Measurements from ENCODE around the gene EN2.
"Not testable (repeated sequence)": the region's sequence is repeated elsewhere in the genome, so short reads cannot be mapped to it uniquely, and the experiment has no call there.

Gene EN2

DNA sequence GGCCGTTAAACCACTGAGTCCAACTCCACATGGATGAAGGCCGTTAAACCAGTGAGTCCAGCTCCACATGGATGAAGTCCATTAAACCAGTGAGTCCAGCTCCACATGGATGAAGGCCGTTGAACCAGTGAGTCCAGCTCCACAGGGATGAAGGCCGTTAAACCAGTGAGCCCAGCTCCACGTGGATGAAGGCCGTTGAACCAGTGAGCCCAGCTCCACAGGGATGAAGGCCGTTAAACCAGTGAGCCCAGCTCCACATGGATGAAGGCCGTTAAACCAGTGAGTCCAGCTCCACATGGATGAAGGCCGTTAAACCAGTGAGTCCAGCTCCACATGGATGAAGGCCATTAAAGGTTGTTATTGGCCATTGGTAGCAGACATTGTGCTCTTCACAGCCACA is 12.3 kb upstream of the EN2 start:
- not testable (repeated sequence) for DNase-seq (ENCODE audit: low read depth); H3K4me3 ChIP-seq (ENCODE audit: low read length); H3K36me3 ChIP-seq (ENCODE audit: control insufficient read depth, insufficient read depth, low read length, severe bottlenecking); H3K9ac ChIP-seq (ENCODE audit: low read length); H3K9me3 ChIP-seq (ENCODE audit: control insufficient read depth, low read length); H3K4me1 ChIP-seq (ENCODE audit: control insufficient read depth, insufficient read depth, low read length)
- peaks cover 43% of the 10 kb centered on the region for H3K27me3 ChIP-seq (replicated peaks; ENCODE audit: control insufficient read depth, insufficient read depth, low read length)

DNA sequence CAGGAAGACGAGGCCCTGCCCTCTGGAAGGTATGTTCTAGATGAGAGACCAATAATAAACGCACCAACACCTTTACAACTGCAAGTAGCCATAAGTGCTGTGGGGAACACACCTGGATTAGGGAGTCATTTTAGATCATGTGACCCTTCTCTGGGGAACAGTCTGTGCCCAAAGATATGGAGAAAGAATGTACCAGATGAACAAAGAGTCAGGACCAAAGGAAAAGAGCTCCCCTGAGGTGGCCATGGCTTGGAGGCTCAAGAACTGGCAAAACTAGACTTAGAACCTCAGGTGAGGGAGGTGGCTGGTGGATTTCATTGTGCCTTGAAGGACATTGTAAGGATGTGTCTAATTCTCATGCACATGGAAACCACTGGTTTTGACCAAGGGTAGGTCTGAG is 10.3 kb upstream of the EN2 start:
- no peak overlapping the region for H3K4me3 ChIP-seq (ENCODE audit: low read length)
- H3K9me3 ChIP-seq (ENCODE audit: control insufficient read depth, low read length) = peaks cover 2% of the 10 kb centered on the region
- no peak overlapping the region for H3K9ac ChIP-seq (ENCODE audit: low read length)
- peaks cover 52% of the 10 kb centered on the region for H3K27me3 ChIP-seq (replicated peaks; ENCODE audit: control insufficient read depth, insufficient read depth, low read length)
- no peaks in the 10 kb centered on the region for H3K4me1 ChIP-seq (ENCODE audit: control insufficient read depth, insufficient read depth, low read length)
- DNase-seq (ENCODE audit: low read depth) = no peak
- H3K36me3 ChIP-seq (ENCODE audit: control insufficient read depth, insufficient read depth, low read length, severe bottlenecking) = no peaks in the 10 kb centered on the region

DNA sequence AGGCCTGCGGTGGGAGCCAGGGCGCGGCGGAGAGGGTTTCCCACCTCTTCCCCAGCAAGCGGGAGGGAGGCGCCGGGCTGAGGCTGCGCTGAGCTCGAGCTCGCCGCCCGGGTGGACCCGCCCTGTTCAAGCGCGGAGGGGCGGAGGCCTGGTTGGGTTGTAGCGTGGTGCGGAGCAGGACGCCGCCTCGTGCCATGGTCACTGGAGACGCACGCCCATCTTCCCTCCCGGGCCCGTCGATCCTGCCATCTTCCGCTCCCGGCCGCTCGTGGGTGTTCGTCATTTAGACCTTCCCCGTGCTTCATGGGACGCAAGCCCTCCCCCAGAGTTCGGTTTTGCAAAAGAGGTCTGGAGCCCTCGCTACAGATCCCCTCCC is 9.3 kb upstream of the EN2 start:
- no peak for DNase-seq (ENCODE audit: low read depth)
- Histone ChIP-seq H3K9ac (ENCODE audit: low read length) (no peak overlapping the region), H3K4me1 (ENCODE audit: control insufficient read depth, insufficient read depth, low read length) (no peaks in the 10 kb centered on the region), H3K27me3 (replicated peaks; ENCODE audit: control insufficient read depth, insufficient read depth, low read length) (peaks cover 50% of the 10 kb centered on the region), H3K36me3 (ENCODE audit: control insufficient read depth, insufficient read depth, low read length, severe bottlenecking) (no peaks in the 10 kb centered on the region), H3K9me3 (ENCODE audit: control insufficient read depth, low read length) (peaks cover 2% of the 10 kb centered on the region), H3K4me3 (ENCODE audit: low read length) (no peak overlapping the region)

DNA sequence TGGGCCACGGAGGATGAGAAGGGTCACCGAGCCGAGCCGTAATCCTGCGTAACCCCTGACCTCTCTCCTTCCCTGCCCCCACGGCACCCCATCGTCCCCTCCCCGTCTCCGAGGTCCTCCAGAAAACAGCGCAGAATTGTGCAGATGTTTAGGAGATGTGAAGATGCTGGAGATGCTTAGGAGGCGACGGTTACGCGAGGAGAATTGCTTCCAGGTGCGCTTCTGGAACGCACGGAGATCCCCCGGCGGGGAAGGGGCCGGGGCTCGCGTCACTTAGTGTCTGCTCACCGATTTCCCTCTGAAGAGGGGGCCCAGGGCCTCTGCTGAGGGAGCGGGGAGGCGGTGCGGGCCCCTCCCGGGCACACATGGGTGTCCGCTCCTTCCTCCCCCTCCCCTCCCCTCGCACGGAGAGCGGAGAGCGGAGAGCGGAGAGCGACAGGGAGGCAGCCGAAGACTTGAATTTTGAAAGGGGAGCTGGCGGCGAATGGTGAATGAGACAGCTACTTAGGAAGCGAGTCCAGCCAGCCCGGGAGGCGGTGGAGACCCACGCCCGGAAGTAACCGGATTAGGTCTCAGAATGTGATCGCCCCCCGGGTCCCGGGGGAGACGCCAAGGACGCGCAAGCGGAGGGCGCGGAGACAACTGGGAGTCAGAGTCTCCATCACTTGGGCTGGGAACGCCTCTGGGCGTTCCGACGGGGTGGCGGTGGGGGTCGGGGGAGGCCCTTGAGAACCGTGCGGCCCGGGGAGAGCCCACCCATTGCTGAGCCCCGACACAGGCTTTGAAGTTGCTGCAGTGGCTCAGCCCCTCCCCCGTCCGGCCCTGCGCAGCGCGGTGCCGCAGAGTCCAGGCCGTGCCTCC is 8.7 kb upstream of the EN2 start:
- Histone ChIP-seq H3K27me3 (replicated peaks; ENCODE audit: control insufficient read depth, insufficient read depth, low read length) (peaks cover 51% of the 10 kb centered on the region), H3K4me3 (ENCODE audit: low read length) (no peak overlapping the region), H3K4me1 (ENCODE audit: control insufficient read depth, insufficient read depth, low read length) (no peaks in the 10 kb centered on the region), H3K9ac (ENCODE audit: low read length) (no peak overlapping the region), H3K9me3 (ENCODE audit: control insufficient read depth, low read length) (peaks cover 2% of the 10 kb centered on the region), H3K36me3 (ENCODE audit: control insufficient read depth, insufficient read depth, low read length, severe bottlenecking) (no peaks in the 10 kb centered on the region)
- DNase-seq (ENCODE audit: low read depth) = no peak

DNA sequence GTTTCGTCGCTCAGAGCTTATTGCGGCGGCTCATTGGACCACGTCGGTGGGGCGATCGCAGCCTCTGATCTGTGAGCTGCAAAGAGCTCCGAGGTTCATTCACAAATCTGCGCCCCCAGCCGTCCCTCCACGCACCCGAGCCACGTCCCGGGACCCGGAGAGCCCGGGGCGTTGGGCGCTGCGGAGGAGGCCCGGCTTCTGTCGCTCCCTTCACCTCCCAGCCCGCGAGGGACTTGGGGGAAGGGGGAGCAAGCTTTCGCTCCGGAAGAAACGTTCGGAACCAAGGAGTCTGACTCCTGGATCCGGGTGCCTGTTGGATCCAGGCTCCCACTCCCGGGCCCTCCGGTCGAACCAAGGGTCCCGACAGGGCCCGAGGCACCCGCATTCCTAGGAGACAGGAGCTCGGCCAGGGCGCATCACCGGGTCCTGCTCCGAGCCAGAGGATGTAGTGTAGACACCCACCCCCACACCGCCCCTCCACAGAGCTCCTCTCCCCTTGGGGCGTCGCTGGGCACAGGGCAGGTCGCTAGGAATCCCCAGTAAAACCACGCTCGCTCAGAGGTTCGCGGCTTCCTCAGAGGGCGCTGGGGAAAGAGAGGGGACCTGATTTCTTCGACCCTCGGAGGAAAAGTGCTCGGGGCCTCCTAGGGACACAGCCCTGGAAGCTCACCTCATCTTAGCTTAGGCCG is 7.9 kb upstream of the EN2 start:
- Histone ChIP-seq H3K36me3 (ENCODE audit: control insufficient read depth, insufficient read depth, low read length, severe bottlenecking) (no peaks in the 10 kb centered on the region), H3K9ac (ENCODE audit: low read length) (no peak overlapping the region), H3K4me3 (ENCODE audit: low read length) (no peak overlapping the region), H3K27me3 (replicated peaks; ENCODE audit: control insufficient read depth, insufficient read depth, low read length) (peaks cover 59% of the 10 kb centered on the region), H3K9me3 (ENCODE audit: control insufficient read depth, low read length) (peaks cover 2% of the 10 kb centered on the region), H3K4me1 (ENCODE audit: control insufficient read depth, insufficient read depth, low read length) (no peaks in the 10 kb centered on the region)
- no peak for DNase-seq (ENCODE audit: low read depth)

DNA sequence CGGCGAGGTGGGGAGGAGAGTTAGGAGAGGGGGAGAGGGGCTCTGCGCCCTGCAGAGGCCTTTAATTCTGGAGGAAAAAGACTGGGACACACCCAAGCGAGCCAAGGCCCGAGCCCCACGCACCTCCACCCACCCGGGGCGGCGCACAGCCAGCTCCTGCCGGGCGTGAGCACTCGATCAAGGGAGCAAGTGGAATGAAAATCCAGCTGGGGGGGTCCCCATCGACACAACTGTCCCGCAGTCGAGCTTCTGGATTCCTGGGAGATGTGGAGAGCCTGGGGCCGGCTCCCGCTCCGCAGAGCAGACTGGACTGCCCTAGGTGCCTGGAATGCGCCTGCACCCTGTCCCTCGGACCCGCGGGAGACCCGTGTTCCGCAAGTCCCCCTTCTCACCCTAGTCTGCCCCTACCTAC is 7.4 kb upstream of the EN2 start:
- Histone ChIP-seq H3K36me3 (ENCODE audit: control insufficient read depth, insufficient read depth, low read length, severe bottlenecking) (no peaks in the 10 kb centered on the region), H3K9ac (ENCODE audit: low read length) (no peak overlapping the region), H3K27me3 (replicated peaks; ENCODE audit: control insufficient read depth, insufficient read depth, low read length) (peaks cover 64% of the 10 kb centered on the region), H3K9me3 (ENCODE audit: control insufficient read depth, low read length) (peaks cover 2% of the 10 kb centered on the region), H3K4me1 (ENCODE audit: control insufficient read depth, insufficient read depth, low read length) (no peaks in the 10 kb centered on the region), H3K4me3 (ENCODE audit: low read length) (no peak overlapping the region)
- DNase-seq (ENCODE audit: low read depth) = no peak

DNA sequence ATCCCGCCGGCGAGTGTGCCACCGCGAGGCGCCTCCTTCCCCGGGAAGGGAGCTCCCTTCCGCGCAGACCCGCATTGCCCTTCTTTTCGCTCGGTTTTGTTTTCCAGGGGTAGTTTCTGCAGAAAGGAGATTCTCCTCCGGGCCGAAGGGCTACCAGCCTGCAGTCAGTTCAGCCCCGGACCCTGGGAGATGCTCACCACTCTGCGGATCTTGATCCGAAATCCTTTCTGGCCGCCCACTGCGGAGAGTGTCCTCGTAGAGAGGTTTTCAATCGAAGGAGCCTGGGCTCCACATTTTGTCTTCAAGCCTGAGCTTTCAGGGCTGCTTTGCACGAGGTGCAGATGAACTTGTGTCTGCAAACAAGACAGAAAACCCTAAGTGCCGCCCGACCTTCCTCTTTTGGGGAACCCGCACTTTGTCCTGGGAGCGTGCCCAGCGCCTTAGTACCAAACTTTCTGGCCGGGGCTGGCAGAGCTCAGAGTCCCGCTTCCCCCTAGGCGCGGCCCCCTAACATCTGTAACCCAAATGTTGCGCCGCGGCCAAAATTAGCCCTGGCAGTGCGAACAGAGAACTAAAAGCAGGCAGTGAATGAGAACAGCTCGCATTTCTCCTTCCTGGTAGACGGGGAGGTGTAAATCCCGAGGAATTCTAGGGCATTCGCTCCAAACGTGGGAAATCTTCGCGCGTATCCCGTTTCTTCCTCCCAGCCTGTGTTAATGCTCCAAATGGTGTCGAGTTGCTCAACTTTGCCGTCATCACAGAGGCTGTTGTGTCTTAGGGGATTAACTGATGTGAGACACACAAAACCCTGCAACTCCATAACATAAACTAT is 6.7 kb upstream of the EN2 start:
- Histone ChIP-seq H3K4me3 (ENCODE audit: low read length) (no peak overlapping the region), H3K9ac (ENCODE audit: low read length) (no peak overlapping the region), H3K4me1 (ENCODE audit: control insufficient read depth, insufficient read depth, low read length) (no peaks in the 10 kb centered on the region), H3K36me3 (ENCODE audit: control insufficient read depth, insufficient read depth, low read length, severe bottlenecking) (no peaks in the 10 kb centered on the region), H3K27me3 (replicated peaks; ENCODE audit: control insufficient read depth, insufficient read depth, low read length) (peaks cover 71% of the 10 kb centered on the region), H3K9me3 (ENCODE audit: control insufficient read depth, low read length) (peaks cover 2% of the 10 kb centered on the region)
- DNase-seq (ENCODE audit: low read depth) = no peak

DNA sequence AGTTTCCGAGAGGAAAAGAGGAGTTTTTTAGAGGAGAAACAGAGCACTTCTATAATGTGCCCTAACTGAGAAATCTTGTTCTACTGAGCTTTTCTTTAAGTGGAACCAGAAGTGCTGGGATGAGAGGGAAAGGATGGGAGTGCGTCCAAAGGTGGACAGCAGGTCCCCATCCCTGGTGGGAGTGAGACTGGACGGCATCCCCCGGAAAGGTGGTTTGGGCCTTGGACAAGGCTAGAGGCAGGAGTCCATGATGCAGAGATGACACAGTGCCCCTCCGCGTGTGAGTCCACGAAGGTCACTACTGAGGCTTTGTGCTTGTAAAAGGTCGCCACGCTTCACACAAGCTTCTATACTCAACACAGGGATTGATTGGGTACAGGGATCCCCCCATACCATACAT is 6.1 kb upstream of the EN2 start:
- peaks cover 1% of the 10 kb centered on the region for H3K4me1 ChIP-seq (ENCODE audit: control insufficient read depth, insufficient read depth, low read length)
- peaks cover 2% of the 10 kb centered on the region for H3K9me3 ChIP-seq (ENCODE audit: control insufficient read depth, low read length)
- H3K9ac ChIP-seq (ENCODE audit: low read length) = no peak overlapping the region
- no peaks in the 10 kb centered on the region for H3K36me3 ChIP-seq (ENCODE audit: control insufficient read depth, insufficient read depth, low read length, severe bottlenecking)
- H3K27me3 ChIP-seq (replicated peaks; ENCODE audit: control insufficient read depth, insufficient read depth, low read length) = peaks cover 77% of the 10 kb centered on the region
- DNase-seq (ENCODE audit: low read depth) = no peak
- no peak overlapping the region for H3K4me3 ChIP-seq (ENCODE audit: low read length)

DNA sequence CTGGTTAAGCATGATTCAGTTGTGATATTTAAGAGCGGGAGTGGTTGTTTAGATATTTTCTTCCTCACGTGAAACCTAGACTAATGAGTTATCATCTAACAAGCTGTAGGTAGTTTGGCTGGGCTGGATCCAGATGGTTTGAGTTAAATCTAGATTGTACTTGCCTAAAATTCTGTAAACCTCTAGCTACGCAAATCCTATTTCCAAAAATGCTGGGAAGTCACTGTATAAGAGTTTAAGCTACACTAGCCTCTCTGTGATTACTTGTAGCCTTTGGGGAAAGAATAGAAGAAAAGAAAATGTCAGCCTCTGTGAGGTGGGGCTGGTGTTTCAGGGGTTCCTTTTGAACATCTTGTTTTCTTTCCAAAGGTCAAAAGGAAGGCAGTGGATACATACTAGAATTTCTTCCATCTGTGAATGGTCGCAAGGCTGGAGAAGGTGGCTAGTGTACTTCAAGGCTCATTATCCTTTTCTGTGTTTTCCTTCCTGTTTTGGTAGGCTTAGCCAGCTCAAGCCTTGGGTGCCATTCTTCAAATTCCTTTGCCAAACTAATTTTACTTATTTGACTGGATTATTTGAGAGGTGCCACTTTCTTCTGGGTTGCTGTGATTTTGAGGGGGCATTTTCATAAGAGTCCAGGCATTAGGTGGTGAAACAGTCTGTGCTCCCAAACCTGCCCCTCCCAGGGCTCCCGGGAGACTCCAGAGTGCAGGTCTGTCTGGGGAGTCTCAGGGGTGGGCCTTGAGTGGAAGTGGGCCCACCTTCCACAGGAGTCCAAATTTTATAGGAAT is 5.2 kb upstream of the EN2 start:
- Histone ChIP-seq H3K4me1 (ENCODE audit: control insufficient read depth, insufficient read depth, low read length) (peaks cover 4% of the 10 kb centered on the region), H3K27me3 (replicated peaks; ENCODE audit: control insufficient read depth, insufficient read depth, low read length) (peaks cover 72% of the 10 kb centered on the region), H3K9ac (ENCODE audit: low read length) (no peak overlapping the region), H3K9me3 (ENCODE audit: control insufficient read depth, low read length) (peaks cover 2% of the 10 kb centered on the region), H3K4me3 (ENCODE audit: low read length) (no peak overlapping the region), H3K36me3 (ENCODE audit: control insufficient read depth, insufficient read depth, low read length, severe bottlenecking) (no peaks in the 10 kb centered on the region)
- DNase-seq (ENCODE audit: low read depth) = no peak

DNA sequence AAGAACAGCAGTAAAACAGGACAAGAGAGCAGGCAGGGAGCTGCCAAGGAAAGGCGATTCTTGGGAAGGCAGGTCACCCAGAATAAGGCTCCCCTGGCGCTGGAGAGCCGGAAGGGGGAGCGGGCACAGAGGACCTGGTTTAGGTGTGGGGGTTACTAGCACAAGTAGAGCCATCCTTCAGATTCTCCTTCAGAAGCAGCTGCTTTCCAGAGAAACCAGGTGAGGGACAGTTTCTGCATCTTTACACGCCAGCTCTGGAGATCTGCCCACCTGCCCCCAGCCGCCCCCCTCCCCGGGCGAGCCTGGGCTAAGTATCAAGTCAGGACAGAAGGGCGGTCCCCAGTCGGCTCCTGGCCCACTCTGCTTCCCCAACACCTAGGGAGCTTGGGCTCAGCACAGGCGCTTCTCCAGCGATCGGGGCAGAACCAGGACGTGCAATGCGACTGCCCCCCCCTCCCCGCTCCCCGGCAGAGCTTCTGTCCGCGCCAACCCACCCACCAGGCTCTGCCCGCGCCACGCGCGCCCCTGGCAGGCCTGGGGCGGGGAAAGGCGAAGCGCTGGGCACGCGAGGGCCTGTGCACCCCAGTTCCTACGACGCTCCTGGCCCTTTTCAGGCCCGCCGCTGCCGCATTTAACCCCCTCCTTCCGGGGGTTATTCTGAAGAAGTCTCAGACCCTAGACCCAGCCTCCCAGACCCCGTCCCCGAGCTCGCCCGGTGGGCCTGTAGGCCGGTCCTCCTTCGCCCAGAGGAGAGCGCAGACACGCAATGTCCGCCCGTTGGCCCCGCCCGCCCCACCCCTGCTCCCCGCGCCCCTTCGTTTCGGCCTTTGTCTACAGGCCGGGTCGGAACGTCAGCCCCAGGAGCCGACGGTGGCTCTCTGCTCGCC is 4.4 kb upstream of the EN2 start:
- Histone ChIP-seq H3K4me1 (ENCODE audit: control insufficient read depth, insufficient read depth, low read length) (peaks cover 4% of the 10 kb centered on the region), H3K4me3 (ENCODE audit: low read length) (no peak overlapping the region), H3K9ac (ENCODE audit: low read length) (no peak overlapping the region), H3K36me3 (ENCODE audit: control insufficient read depth, insufficient read depth, low read length, severe bottlenecking) (no peaks in the 10 kb centered on the region), H3K9me3 (ENCODE audit: control insufficient read depth, low read length) (peaks cover 2% of the 10 kb centered on the region), H3K27me3 (replicated peaks; ENCODE audit: control insufficient read depth, insufficient read depth, low read length) (peaks cover 64% of the 10 kb centered on the region)
- no peak for DNase-seq (ENCODE audit: low read depth)

All from adipocyte (in vitro differentiated cells).